ENCODE data around the gene XG.
A peak's percentile ranks its signal among the peaks of the same experiment; 100 is the strongest.
"Not testable (repeated sequence)": the region's sequence is repeated elsewhere in the genome, so short reads cannot be mapped to it uniquely, and the experiment has no call there.

The XG gene

DNA sequence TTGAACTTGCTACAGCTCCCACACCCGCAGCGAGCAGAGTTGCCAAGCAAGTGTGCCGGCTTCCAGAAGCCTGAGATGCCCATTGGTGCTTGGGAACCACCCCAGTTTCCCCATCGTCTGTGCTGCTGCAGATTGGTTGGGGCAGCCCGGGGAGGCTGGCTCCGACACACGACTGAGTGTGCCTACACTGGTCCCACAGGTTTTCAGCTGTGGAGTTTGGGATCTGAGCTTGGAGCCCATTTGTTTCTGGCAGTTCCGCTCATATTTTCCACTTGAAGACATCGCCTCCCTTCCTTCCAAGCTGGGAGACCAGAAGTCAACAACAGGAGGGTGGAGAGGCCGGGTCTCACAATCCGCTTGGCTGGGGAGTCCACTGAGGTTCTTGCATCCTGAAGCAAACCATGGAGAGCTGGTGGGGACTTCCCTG lies at the start of gene XG:
XG (plus strand) TSS at position 167 of the 427 bp plus-strand sequence; CDS start at position 402, 235 bp downstream.
- DNase-seq (ENCODE audit: low read depth, low spot score) = not testable (repeated sequence)

- no peak for DNase-seq (ENCODE audit: low read depth, low spot score)
Observed at GRCh38 chrX:2703991-2704369, 47.9 kb upstream of the XG start.

GRCh38 chrX:2705046-2705832 lies 46.6 kb upstream of the XG start:
- no peak for DNase-seq (ENCODE audit: low read depth, low spot score)

GRCh38 chrX:2707334-2707760 lies 44.5 kb upstream of the XG start:
- DNase-seq (ENCODE audit: low read depth, low spot score) = peak; percentile 90

DNA sequence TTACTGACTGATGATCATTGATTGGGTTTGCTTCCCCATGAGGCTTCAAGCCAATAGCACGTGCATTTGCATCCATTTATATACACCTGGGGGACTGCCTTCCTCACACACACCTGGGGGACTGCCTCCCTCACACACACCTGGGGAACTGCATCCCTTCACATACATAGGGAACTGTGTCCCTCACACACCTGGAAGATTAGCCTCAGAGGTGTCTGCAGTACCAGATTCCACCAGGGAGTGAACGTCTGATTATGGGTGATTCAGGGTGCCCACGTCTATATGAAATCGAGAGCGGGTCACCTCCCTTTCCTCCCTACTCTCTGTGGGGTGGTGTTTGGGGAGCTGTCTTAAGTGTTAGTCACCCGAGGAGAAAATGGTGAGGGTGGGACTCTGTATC lies 43.8 kb upstream of the XG start:
- DNase-seq (ENCODE audit: low read depth, low spot score) = no peak

GRCh38 chrX:2708592-2709188 lies 43.1 kb upstream of the XG start:
- no peak for DNase-seq (ENCODE audit: low read depth, low spot score)

- DNase-seq (ENCODE audit: low read depth, low spot score) = no peak
Observed at GRCh38 chrX:2709556-2709955, 42.3 kb upstream of the XG start.

GRCh38 chrX:2710041-2710840 lies 41.6 kb upstream of the XG start:
- DNase-seq (ENCODE audit: low read depth, low spot score) = peak; percentile 60

DNA sequence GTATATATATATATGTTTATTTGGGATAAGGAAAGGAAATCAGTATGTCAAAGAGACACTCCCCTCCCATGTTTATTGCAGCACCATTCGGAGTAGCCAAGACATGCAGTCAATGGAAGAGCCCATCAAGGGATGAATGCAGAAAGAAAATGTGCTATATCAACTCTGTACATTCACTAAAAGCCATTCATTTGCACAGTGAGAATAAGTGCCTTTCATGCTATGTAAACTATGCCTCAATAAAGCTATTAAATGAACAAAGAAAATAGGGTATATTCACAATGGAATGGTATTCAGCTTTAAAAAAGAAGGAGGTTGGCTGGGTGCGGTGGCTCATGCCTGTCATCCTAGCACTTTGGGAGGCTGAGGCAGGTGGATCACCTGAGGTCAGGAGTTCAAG lies 40.4 kb upstream of the XG start:
- DNase-seq (ENCODE audit: low read depth, low spot score) = no peak

DNA sequence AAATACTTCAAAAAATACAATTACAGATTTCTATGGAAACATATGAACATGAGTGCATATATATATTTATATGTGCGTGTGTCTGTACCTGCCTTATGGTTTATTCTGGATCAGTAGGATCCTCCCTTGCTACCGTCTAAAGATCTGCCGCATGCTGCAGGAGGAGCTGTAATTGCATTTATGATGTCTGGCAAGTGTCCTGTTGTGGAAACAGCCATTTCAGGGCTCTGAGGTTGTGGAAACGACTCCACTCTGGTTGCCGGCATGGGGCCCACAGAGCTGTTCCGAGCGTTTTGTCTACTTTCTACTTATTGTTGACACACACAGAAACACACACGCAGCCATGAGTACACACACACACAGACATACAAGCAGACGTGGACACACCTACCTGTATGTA lies 39.4 kb upstream of the XG start:
- no peak for DNase-seq (ENCODE audit: low read depth, low spot score)

- no peak for DNase-seq (ENCODE audit: low read depth, low spot score)
Observed at GRCh38 chrX:2712890-2713840, 38.7 kb upstream of the XG start.

DNA sequence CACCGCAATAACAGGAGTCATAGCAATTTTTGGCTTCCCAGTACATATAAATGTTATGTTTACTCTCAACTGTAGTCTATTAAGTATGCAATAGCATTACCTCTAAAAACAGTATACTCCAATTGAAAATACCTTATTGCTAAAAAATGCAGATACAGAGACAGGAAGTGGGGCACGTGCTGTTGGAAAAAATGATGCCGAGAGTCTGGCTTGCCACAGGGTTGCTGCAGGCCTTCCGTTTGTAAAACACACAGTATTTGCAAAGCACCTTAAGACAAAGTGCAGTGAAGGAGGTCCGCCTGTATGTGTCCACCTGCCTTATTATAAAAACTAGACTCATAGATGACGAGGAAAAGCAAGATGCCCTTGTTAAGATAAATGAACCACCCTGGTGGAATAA lies 37.3 kb upstream of the XG start:
- DNase-seq (ENCODE audit: low read depth, low spot score) = no peak

DNA sequence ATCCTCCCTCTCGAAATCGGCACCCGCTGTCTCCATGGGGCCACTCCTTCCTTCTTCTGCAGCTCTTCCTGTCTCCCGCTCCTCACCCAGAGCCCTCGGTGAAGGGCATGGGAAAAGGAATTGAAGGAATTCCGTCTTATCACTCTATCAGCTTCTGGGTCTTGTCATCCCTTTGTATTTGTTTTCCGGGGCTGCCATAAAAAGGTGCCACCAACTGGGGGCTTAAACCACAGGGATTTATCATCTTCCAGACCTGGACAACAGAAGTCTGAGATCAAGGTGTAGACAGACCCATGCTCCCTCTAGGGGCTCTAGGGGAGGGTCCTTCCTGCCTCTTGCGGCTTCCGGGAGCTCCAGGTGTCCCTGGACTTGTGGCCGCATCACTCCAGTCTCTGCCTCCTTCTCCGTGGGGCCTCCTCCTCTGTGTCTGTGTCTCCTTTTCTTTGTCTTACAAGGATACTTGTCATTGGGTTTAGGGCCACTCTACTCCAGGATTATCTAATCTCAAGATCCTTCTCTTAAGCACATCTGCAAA lies 36.7 kb upstream of the XG start:
- DNase-seq (ENCODE audit: low read depth, low spot score) = peak; percentile 80

GRCh38 chrX:2717312-2717711 lies 34.5 kb upstream of the XG start:
- DNase-seq (ENCODE audit: low read depth, low spot score) = no peak

DNA sequence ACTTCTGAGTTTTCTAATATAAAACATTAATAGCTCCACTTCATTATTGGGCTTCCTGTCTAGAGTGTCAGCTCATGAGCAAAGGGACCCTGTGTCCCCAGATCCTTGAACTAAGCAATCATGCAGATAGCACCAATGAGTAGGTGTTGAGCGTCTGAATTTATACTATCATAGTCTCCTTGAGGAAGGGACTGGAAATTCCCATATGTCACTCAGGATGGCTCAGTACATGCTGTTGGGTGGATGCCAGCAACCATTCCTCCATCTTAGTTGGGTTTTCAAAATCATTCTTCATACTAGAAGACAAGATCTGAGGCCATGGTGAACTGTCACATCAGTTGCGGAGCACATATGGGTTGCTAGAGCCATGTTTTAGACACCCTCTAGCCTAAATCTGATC lies 33.0 kb upstream of the XG start:
- DNase-seq (ENCODE audit: low read depth, low spot score) = no peak

GRCh38 chrX:2719774-2720447 lies 31.9 kb upstream of the XG start:
- no peak for DNase-seq (ENCODE audit: low read depth, low spot score)

DNA sequence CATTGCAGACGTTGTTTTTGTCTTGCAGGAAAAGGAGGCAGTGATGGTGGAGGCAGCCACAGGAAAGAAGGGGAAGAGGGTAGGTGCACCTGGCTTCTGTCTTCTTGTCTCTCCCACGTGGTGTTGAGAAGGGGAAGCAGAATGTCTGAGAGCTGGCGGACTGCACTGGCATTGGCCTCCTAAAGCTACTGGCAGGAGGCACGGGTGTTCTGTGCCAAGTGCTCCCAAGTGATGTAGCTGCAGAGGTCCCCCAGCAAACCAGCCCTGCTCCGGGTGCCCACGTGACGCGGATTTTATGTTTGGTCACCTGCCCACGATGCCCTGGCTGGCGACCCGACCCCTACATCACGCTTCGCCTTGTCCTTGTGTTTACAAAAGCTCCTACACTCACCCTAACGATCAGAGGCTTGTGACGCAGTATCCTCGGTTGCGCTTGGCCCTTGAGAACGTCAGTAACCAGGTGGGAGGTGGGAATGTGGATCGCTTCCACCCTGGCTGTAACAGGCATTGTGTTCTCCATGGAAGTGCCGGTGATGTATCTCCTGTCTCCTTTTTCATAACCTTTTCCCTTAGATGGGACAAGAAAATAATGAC lies 28.5 kb upstream of the XG start:
- DNase-seq (ENCODE audit: low read depth, low spot score) = no peak

GRCh38 chrX:2727264-2727663 lies 24.6 kb upstream of the XG start:
- DNase-seq (ENCODE audit: low read depth, low spot score) = not testable (repeated sequence)

DNA sequence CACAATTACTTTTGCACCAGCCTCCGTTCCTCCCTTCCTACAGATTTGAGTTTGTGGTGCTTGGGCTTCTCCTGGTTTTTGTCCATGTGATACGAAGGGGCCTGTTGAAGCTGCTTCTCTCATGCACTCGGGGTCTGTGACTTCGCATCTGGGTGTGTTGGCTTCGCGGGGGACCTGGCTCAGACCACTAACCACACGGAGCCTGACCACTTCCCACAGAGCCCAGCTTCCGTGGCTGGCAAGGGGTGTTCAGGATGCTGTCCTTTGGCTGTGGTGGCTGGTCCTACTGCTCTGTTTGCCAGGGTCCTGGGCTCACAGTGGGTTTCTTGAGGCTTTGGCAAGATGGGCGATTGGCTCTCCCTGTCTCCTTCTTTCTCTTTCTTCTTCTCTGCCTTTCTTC lies 19.8 kb upstream of the XG start:
- no peak for DNase-seq (ENCODE audit: low read depth, low spot score)

GRCh38 chrX:2732649-2733048 lies 19.2 kb upstream of the XG start:
- DNase-seq (ENCODE audit: low read depth, low spot score) = no peak
